ENCODE results near the gene KCNF1. TPM values are rescaled to one million over a fixed set of nuclear protein-coding genes. Genes with fewer than 3 reads are reported as not detected.

The KCNF1 gene
- total and polyA plus RNA-seq, 2 donors (not counting 1 experiment from before 2014, with no cell fraction given), result 0.22 to 2.6 TPM

DNA sequence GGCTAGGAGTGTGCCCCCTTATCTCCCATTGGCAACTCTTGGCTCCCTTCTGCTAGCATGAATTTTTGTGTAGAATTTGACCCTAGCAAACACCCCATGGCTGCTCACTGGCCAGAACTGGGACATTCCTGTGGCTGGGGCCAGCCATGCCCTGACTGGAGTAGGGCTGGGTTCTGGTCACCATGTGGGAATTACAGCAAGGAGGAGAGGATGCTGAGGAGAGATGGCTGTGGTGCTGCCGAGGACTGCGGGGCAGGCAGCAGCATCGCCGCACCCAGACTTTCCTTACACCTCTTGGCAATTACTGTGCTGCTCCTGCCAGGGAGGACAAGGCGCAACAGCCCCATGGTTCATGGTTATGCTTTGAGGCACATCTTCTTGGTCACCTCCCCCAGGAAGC, 12.7 kb downstream of the KCNF1 start:
- no peaks in the 10 kb centered on the region for H3K79me2 ChIP-seq (ENCODE audit: control insufficient read depth, insufficient read depth, low read length)
- H4K20me1 ChIP-seq (ENCODE audit: control insufficient read depth, extremely low read depth, insufficient read depth, low read length), result no peaks in the 10 kb centered on the region
- H3K36me3 ChIP-seq (ENCODE audit: control insufficient read depth, insufficient read depth, low read length), result no peaks in the 10 kb centered on the region
- DNase-seq (ENCODE audit: low read depth in 2 of 2), result no peak
- no peaks in the 10 kb centered on the region for H3K9me3 ChIP-seq (ENCODE audit: control insufficient read depth, insufficient read depth, low read depth, low read length)
- TF ChIP-seq, protein P1, sequence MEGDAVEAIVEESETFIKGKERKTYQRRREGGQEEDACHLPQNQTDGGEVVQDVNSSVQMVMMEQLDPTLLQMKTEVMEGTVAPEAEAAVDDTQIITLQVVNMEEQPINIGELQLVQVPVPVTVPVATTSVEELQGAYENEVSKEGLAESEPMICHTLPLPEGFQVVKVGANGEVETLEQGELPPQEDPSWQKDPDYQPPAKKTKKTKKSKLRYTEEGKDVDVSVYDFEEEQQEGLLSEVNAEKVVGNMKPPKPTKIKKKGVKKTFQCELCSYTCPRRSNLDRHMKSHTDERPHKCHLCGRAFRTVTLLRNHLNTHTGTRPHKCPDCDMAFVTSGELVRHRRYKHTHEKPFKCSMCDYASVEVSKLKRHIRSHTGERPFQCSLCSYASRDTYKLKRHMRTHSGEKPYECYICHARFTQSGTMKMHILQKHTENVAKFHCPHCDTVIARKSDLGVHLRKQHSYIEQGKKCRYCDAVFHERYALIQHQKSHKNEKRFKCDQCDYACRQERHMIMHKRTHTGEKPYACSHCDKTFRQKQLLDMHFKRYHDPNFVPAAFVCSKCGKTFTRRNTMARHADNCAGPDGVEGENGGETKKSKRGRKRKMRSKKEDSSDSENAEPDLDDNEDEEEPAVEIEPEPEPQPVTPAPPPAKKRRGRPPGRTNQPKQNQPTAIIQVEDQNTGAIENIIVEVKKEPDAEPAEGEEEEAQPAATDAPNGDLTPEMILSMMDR (conservative IDR thresholded peaks at IDR 0.05 in 1 of 2, IDR thresholded peaks at IDR 0.05 in 1 of 2; ENCODE audit: low read depth in 1 of 2, low read length in 2 of 2), result no peak
- TF ChIP-seq EZH2 (IDR thresholded peaks at IDR 0.05; ENCODE audit: low read length, missing control alignments), result no peak
- H2AFZ ChIP-seq (ENCODE audit: low read length), result no peak overlapping the region
- H3K9ac ChIP-seq (ENCODE audit: insufficient read depth, low read length), result no peak overlapping the region
- H3K4me2 ChIP-seq (ENCODE audit: extremely low read depth, insufficient read depth, low read length), result no peak overlapping the region
- no peak overlapping the region for H3K4me3 ChIP-seq (replicated peaks in 1 of 4; ENCODE audit: control extremely low read depth in 1 of 4, insufficient read depth in 1 of 4, low read depth in 3 of 4, low read length in 4 of 4)
- no peak overlapping the region for H3K27ac ChIP-seq (ENCODE audit: insufficient read depth, low read length)
- peaks cover 2% of the 10 kb centered on the region for H3K27me3 ChIP-seq (ENCODE audit: control insufficient read depth, insufficient read depth, low read length)
- H3K4me1 ChIP-seq (ENCODE audit: control insufficient read depth, extremely low read depth, insufficient read depth, low read length), result peaks cover 2% of the 10 kb centered on the region

DNA sequence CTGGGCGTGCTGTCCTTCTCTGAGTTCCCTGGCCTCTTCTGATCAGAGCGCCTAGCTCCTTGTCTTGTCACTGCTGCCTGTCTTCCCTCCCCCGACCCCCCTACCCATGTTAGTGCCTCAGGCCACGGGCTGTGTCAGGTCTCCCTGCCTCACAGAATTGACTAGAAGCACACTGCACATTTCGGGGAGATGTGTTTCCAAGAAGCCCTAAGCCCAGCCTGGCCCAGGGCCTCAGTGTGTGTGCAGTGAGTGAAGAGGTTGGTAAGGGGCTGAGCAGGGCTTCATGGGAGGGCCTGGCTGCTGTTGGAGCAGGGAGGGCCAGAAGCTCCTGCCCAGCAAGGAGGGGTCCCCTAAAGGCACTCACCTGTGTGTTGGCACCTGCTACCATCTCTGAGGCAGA, 13.1 kb downstream of the KCNF1 start:
- Histone ChIP-seq H3K27ac (ENCODE audit: insufficient read depth, low read length) (no peak overlapping the region), H3K4me1 (ENCODE audit: control insufficient read depth, extremely low read depth, insufficient read depth, low read length) (peaks cover 2% of the 10 kb centered on the region), H3K79me2 (ENCODE audit: control insufficient read depth, insufficient read depth, low read length) (no peaks in the 10 kb centered on the region), H3K27me3 (ENCODE audit: control insufficient read depth, insufficient read depth, low read length) (peaks cover 2% of the 10 kb centered on the region), H4K20me1 (ENCODE audit: control insufficient read depth, extremely low read depth, insufficient read depth, low read length) (no peaks in the 10 kb centered on the region), H3K36me3 (ENCODE audit: control insufficient read depth, insufficient read depth, low read length) (no peaks in the 10 kb centered on the region), H3K9ac (ENCODE audit: insufficient read depth, low read length) (no peak overlapping the region), H3K9me3 (ENCODE audit: control insufficient read depth, insufficient read depth, low read depth, low read length) (no peaks in the 10 kb centered on the region), H3K4me3 (replicated peaks in 1 of 4; ENCODE audit: control extremely low read depth in 1 of 4, insufficient read depth in 1 of 4, low read depth in 3 of 4, low read length in 4 of 4) (no peak overlapping the region), H3K4me2 (ENCODE audit: extremely low read depth, insufficient read depth, low read length) (no peak overlapping the region), H2AFZ (ENCODE audit: low read length) (no peak overlapping the region)
- no peak for TF ChIP-seq EZH2 (IDR thresholded peaks at IDR 0.05; ENCODE audit: low read length, missing control alignments)
- TF ChIP-seq, protein P1 (conservative IDR thresholded peaks at IDR 0.05 in 1 of 2, IDR thresholded peaks at IDR 0.05 in 1 of 2; ENCODE audit: low read depth in 1 of 2, low read length in 2 of 2), result no peak
- no peak for DNase-seq (ENCODE audit: low read depth in 2 of 2)

DNA sequence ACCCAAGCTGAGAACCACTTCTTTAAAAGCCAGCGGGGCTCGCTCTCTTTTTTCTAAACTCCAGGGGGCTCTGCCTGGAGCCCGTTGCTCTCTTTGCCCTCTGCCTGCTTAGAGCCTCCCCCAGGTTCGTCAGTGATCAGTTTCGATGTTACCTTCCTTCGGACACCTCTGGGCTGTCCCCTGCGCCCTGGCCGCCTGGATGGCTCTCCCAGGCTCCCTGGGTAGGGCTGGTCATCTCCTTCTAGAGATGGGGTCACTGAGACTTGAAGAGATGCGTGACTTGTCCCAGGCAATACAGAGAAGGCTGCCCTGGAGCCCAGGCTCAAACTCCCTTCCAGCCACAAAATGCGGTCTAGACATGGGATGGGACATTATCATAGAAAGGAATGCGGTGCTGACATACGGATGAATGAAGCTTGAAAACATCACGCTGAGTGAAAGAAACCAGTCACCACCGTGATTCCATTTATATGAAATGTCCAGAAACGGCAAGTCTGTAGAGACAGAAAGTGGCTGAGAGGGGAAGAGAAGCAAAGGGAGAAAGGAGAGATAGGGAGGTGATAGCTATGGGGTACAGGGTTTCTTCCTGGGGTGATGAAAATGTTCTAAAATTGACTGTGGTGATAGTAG, 14.6 kb downstream of the KCNF1 start:
- H3K27ac ChIP-seq (ENCODE audit: insufficient read depth, low read length), result no peak overlapping the region
- no peaks in the 10 kb centered on the region for H3K79me2 ChIP-seq (ENCODE audit: control insufficient read depth, insufficient read depth, low read length)
- TF ChIP-seq EZH2 (IDR thresholded peaks at IDR 0.05; ENCODE audit: low read length, missing control alignments), result no peak
- TF ChIP-seq, protein P1 (conservative IDR thresholded peaks at IDR 0.05 in 1 of 2, IDR thresholded peaks at IDR 0.05 in 1 of 2; ENCODE audit: low read depth in 1 of 2, low read length in 2 of 2), result no peak
- H3K36me3 ChIP-seq (ENCODE audit: control insufficient read depth, insufficient read depth, low read length), result no peaks in the 10 kb centered on the region
- no peaks in the 10 kb centered on the region for H4K20me1 ChIP-seq (ENCODE audit: control insufficient read depth, extremely low read depth, insufficient read depth, low read length)
- no peak for DNase-seq (ENCODE audit: low read depth in 2 of 2)
- no peak overlapping the region for H3K4me2 ChIP-seq (ENCODE audit: extremely low read depth, insufficient read depth, low read length)
- H3K9me3 ChIP-seq (ENCODE audit: control insufficient read depth, insufficient read depth, low read depth, low read length), result no peaks in the 10 kb centered on the region
- peaks cover 2% of the 10 kb centered on the region for H3K27me3 ChIP-seq (ENCODE audit: control insufficient read depth, insufficient read depth, low read length)
- H3K4me3 ChIP-seq (replicated peaks in 1 of 4; ENCODE audit: control extremely low read depth in 1 of 4, insufficient read depth in 1 of 4, low read depth in 3 of 4, low read length in 4 of 4), result no peak overlapping the region
- no peak overlapping the region for H3K9ac ChIP-seq (ENCODE audit: insufficient read depth, low read length)
- no peak overlapping the region for H2AFZ ChIP-seq (ENCODE audit: low read length)
- peaks cover 6% of the 10 kb centered on the region for H3K4me1 ChIP-seq (ENCODE audit: control insufficient read depth, extremely low read depth, insufficient read depth, low read length)
